GM20431 (cell line): ENCODE measurements around the gene SLC39A2.
"Not testable (repeated sequence)": the region's sequence is repeated elsewhere in the genome, so short reads cannot be mapped to it uniquely, and the experiment has no call there.

Experiments
- in situ Hi-C: fragments of 300-500 bp; cut with MseI, MboI; formaldehyde crosslinking; loops from one replicate; pipeline ENCODE4 v1.15.0; 2020; ENCODE audit warnings: low sequenced_read_pairs; ENCODE audit not compliant: unreplicated experiment

Gene SLC39A2

GRCh38 chr14:21023817-21024584 is 24.9 kb downstream of the SLC39A2 start:
- in situ Hi-C loops, result no loop called here

GRCh38 chr14:21024585-21025370 is 25.7 kb downstream of the SLC39A2 start, which contains the start of gene NDRG2:
Gene NDRG2 (minus strand): TSS chr14:21025061. CDS start chr14:21023315, 1,746 bp downstream.
- in situ Hi-C loops, result no loop called here

GRCh38 chr14:21025371-21026273 is 26.5 kb downstream of the SLC39A2 start:
- in situ Hi-C loops, result no loop called here

GRCh38 chr14:21026274-21026987 is 27.3 kb downstream of the SLC39A2 start:
- in situ Hi-C loops, result no loop called here

GRCh38 chr14:21026988-21027315 is 27.9 kb downstream of the SLC39A2 start:
- in situ Hi-C loops, result no loop called here

- in situ Hi-C loops, result no loop called here
Observed at GRCh38 chr14:21029917-21030316, 30.8 kb downstream of the SLC39A2 start, which contains the start of gene TPPP2. Gene TPPP2 (plus strand): TSS chr14:21030217. CDS start chr14:21030582, 365 bp downstream.

GRCh38 chr14:21030531-21030930 is 31.4 kb downstream of the SLC39A2 start:
- in situ Hi-C loops, result no loop called here

GRCh38 chr14:21032326-21033132 is 33.4 kb downstream of the SLC39A2 start:
- in situ Hi-C loops, result no loop called here

- in situ Hi-C loops, result no loop called here
Observed at GRCh38 chr14:21033133-21033698, 34.1 kb downstream of the SLC39A2 start.

GRCh38 chr14:21034707-21035106 is 35.6 kb downstream of the SLC39A2 start, which contains the start of gene RNASE13:
Gene RNASE13 (minus strand): TSS chr14:21034807. CDS start chr14:21034288, 519 bp downstream.
- in situ Hi-C loops, result no loop called here

GRCh38 chr14:21036751-21037150 is 37.7 kb downstream of the SLC39A2 start:
- in situ Hi-C loops, result no loop called here

- in situ Hi-C loops, result no loop called here
Observed at GRCh38 chr14:21037156-21037555, 38.1 kb downstream of the SLC39A2 start.

- in situ Hi-C loops, result no loop called here
Observed at GRCh38 chr14:21038441-21039422, 39.6 kb downstream of the SLC39A2 start.

GRCh38 chr14:21039585-21040369 is 40.7 kb downstream of the SLC39A2 start:
- in situ Hi-C loops, result no loop called here

GRCh38 chr14:21040370-21040925 is 41.4 kb downstream of the SLC39A2 start:
- in situ Hi-C loops, result no loop called here

- in situ Hi-C loops, result not testable (repeated sequence)
Observed at GRCh38 chr14:21040941-21041340, 41.8 kb downstream of the SLC39A2 start.
